Mammary microvascular endothelial cell (primary cell): Measurements from ENCODE around the gene ZNF594. TPM values are rescaled to one million over a fixed set of nuclear protein-coding genes. Genes with fewer than 3 reads are reported as not detected.

Source experiments
- total RNA-seq: library from RNA; depleted of rRNA; stranded (reverse); fragments of >200 nt; gene quantifications from 2 replicates; pipeline ENCODE4 v1.2.3, GENCODE V29; 2015

ZNF594 gene
- 2.2 and 3.5 TPM in 2 replicates for total RNA-seq

DNA sequence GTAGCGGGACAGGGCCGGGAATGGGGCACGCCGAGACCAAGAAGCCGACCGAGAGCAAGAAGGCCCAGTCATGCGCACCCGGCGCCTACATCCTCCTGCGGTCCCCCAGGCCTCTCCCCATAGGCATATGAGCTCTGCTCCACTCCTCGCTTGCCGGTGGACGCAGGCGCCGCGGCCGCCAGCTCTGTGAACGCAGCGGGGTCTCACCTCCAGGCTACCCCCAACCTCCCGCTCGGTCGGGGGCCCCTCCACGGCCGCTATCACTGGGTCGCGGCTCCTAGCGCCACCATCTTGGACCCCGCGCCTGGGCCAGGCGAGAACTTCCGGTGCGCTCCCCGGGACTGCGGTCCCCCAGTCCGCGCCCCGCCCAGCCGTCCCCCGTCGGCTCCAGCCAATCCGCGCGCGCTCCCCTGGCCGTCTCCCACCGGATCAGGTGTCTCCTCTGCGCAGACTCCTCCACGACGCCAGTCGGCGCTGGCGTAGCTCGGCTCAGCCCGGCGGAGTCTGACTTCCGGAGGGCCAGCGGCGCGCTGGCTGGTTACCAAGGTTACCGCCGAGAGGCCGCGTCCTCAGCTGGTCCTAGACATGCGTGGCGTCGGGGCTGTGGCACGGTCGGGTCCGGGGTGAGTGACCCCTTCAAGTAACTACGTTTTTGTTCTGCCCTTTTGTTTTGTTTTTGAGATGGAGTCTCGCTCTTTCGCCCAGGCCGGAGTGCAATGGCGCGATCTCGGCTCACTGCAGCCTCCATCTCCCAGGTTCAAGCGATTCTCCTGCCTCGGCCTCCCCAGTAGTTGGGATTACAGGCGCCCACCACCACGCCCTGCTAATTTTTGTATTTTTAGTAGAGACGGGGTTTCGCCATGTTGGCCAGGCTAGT lies at the start of gene ZNF594:
Gene ZNF594 (minus strand): TSS at position 328 of the 877 bp plus-strand sequence. CDS start 7,612 bp downstream, outside the sequence.

DNA sequence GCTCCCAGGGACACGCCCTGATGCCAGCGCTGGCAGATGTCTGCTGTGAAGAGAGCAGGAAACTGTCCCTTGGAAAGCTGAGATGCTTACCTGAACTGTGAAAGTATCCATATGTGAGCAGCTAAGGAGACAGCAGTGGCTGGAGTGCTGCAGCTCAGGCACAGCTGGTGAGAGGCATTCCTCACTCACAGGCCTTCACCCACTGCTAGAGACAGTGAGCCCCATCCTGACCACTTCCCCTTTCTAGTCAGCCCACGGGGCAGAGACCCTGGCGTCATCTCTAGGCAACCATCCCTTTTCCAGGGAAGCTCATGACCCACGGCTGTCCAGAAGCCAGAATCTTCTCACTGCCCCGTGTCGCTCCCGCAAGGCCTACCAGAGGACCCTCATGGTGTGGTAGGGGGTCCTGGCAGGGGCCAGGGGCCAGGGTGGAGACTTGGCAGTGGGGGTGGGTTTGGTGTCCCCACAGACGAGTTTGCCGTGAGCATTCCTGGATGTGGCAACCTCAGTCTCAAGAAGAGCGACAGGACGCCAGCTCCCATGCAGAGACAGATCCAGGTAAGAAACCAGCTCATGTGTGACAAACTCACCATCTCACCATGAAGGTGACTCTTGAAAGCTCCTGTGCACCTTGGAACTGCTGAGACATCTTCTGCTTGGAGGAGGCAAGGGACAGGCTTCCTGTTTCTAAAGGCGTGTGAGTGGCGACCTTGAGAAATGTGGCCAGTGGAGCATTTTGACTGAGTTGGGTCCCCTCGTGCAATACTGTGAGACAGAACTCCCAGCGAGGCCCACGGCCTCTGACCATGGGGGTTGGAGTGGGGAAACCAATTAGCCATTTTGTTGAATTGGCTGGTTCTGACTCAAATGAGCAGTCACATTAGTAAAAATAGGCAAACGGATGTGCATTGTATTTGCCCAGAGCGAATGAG lies 43.2 kb upstream of the ZNF594 start, which contains the start of gene SCIMP:
Gene SCIMP (minus strand): TSS at position 216 of the 932 bp plus-strand sequence. CDS start 105 bp downstream, at position 111.

Other genes with a start within 250 kb of the ZNF594 start
- 1,622 and 1,639 TPM in 2 replicates for gene PFN1, start 243.3 kb downstream of the ZNF594 start, total RNA-seq
- gene ENO3, start 240.7 kb downstream of the ZNF594 start, total RNA-seq, result 0.10 TPM in 1 of 2 replicates, not detected in the other
- gene SPAG7, start 224.1 kb downstream of the ZNF594 start, total RNA-seq, result 80.1 and 81.1 TPM in 2 replicates
- gene CAMTA2, start 204.2 kb downstream of the ZNF594 start, total RNA-seq, result 11.8 and 14.2 TPM in 2 replicates
- gene INCA1, start 194.3 kb downstream of the ZNF594 start, total RNA-seq, result 0.39 TPM in 1 of 2 replicates, not detected in the other
- gene KIF1C, start 193.9 kb downstream of the ZNF594 start, total RNA-seq, result 90.9 and 96.7 TPM in 2 replicates
- 0.69 and 1.00 TPM in 2 replicates for gene SLC52A1, start 156.4 kb downstream of the ZNF594 start, total RNA-seq
- gene ZFP3, start 113.4 kb downstream of the ZNF594 start, total RNA-seq, result 0.94 and 1.1 TPM in 2 replicates
- gene ZNF232, start 80.0 kb downstream of the ZNF594 start, total RNA-seq, result 4.0 and 5.0 TPM in 2 replicates
- gene USP6, start 75.8 kb downstream of the ZNF594 start, total RNA-seq, result not detected in 2 replicates
- gene SCIMP, start 43.0 kb upstream of the ZNF594 start, total RNA-seq, result not detected in 2 replicates
- gene RABEP1, start 90.4 kb upstream of the ZNF594 start, total RNA-seq, result 27.6 and 31.8 TPM in 2 replicates
- 92.7 and 101 TPM in 2 replicates for gene NUP88, start 227.8 kb upstream of the ZNF594 start, total RNA-seq
- 30.5 and 40.4 TPM in 2 replicates for gene RPAIN, start 228.3 kb upstream of the ZNF594 start, total RNA-seq
- 332 and 380 TPM in 2 replicates for gene C1QBP, start 247.3 kb upstream of the ZNF594 start, total RNA-seq